Measurements from ENCODE around the gene SLC4A11.

SLC4A11 gene

GRCh38 chr20:3245711-3246110 lies 6.7 kb upstream of the SLC4A11 start:
- no peak for DNase-seq

- no peak for DNase-seq
These were observed 6.2 kb upstream of the SLC4A11 start for GRCh38 chr20:3245156-3245555.

- no peak for DNase-seq
These were observed 5.6 kb upstream of the SLC4A11 start for GRCh38 chr20:3244613-3245012.

GRCh38 chr20:3243718-3244358 lies 4.8 kb upstream of the SLC4A11 start:
- DNase-seq: no peak

- DNase-seq: no peak
These were observed 3.2 kb upstream of the SLC4A11 start for GRCh38 chr20:3242172-3242692.

- no peak for DNase-seq
These were observed 1.9 kb upstream of the SLC4A11 start for GRCh38 chr20:3240776-3241363.

GRCh38 chr20:3239867-3240775 lies 1.1 kb upstream of the SLC4A11 start:
- DNase-seq: peak; percentile 6

GRCh38 chr20:3238616-3239025 lies 369 bp downstream of the SLC4A11 start:
- peak; percentile 43 for DNase-seq

GRCh38 chr20:3237958-3238615 lies 903 bp downstream of the SLC4A11 start:
- peak; percentile 4 for DNase-seq

- no peak for DNase-seq
These were observed 1.7 kb downstream of the SLC4A11 start for GRCh38 chr20:3237011-3237957.

GRCh38 chr20:3235666-3236324 lies 3.2 kb downstream of the SLC4A11 start:
- no peak for DNase-seq

- DNase-seq: no peak
These were observed 4.9 kb downstream of the SLC4A11 start for GRCh38 chr20:3233991-3234498.

GRCh38 chr20:3233131-3233990 lies 5.6 kb downstream of the SLC4A11 start:
- no peak for DNase-seq

GRCh38 chr20:3231889-3232588 lies 7.0 kb downstream of the SLC4A11 start:
- DNase-seq: no peak

- DNase-seq: no peak
These were observed 7.9 kb downstream of the SLC4A11 start for GRCh38 chr20:3231116-3231515.

- DNase-seq: no peak
These were observed 9.2 kb downstream of the SLC4A11 start for GRCh38 chr20:3229798-3230197.

GRCh38 chr20:3229158-3229557 lies 9.8 kb downstream of the SLC4A11 start:
- DNase-seq: no peak

- DNase-seq: no peak
These were observed 10.3 kb downstream of the SLC4A11 start for GRCh38 chr20:3228750-3229032.

GRCh38 chr20:3227936-3228749 lies 10.8 kb downstream of the SLC4A11 start:
- DNase-seq: no peak
